Tibial nerve (tissue), 4 donors: ENCODE measurements around the gene FAF2. TPM values are rescaled to one million over a fixed set of nuclear protein-coding genes. Genes with fewer than 3 reads are reported as not detected.

Source experiments
- DNase-seq, 2 donors: peaks; one replicate each; pipeline ENCODE4 v3.0.0-alpha.2; 2019; ENCODE audit warnings: low spot score in 2 of 2
- H3K27ac ChIP-seq, 4 donors: fragments of 200-600 bp; sonication (generic) in 3 of 4; one replicate each; pipeline ENCODE4 v1.5.1; 2017 to 2019; ENCODE audit warnings: mild to moderate bottlenecking in 1 of 4
- H3K27me3 ChIP-seq, 2 donors: fragments of 200-600 bp; sonication (generic) in 1 of 2; one replicate each; pipeline versions ENCODE4 v1.5.1 to v1.6.0; 2017 to 2019
- H3K36me3 ChIP-seq, 3 donors: fragments of 200-600 bp; sonication (generic); one replicate each; pipeline ENCODE4 v1.5.1; 2018 to 2019
- H3K4me1 ChIP-seq, 4 donors: fragments of 200-600 bp; sonication (generic) in 3 of 4; one replicate each; pipeline ENCODE4 v1.5.1; 2017 to 2019
- H3K4me3 ChIP-seq, 4 donors: fragments of 200-600 bp; sonication (generic) in 3 of 4; one replicate each; pipeline ENCODE4 v1.5.1; 2017 to 2019; ENCODE audit warnings: mild to moderate bottlenecking in 1 of 4, moderate library complexity in 1 of 4
- H3K9me3 ChIP-seq, 4 donors: fragments of 200-600 bp; sonication (generic) in 3 of 4; one replicate each; pipeline ENCODE4 v1.5.1; 2017 to 2019
- EP300 ChIP-seq, 2 donors: sonication (generic); formaldehyde crosslinking; IDR thresholded peaks; one replicate each; pipeline ENCODE4 v1.6.1; 2017; ENCODE audit warnings: antibody characterized with exemption in 2 of 2, mild to moderate bottlenecking in 1 of 2
- POLR2A ChIP-seq, 2 donors: fragments of 450-650 bp; IDR thresholded peaks; one replicate each; pipeline ENCODE4 v1.6.1; 2017; ENCODE audit warnings: antibody characterized with exemption in 2 of 2, mild to moderate bottlenecking in 2 of 2, moderate library complexity in 2 of 2
- WGBS, 2 donors: methylation state at CpG; one replicate each; pipeline ENCODE4 v1.1.5; 2018; 5-methylcytosine and 5-hydroxymethylcytosine counted together
- total RNA-seq, 4 donors: library from RNA; depleted of rRNA; stranded (reverse); fragments of >200 nt; gene quantifications; one replicate each; pipeline ENCODE4 v1.1.0, GENCODE V29; 2016
- TF ChIP-seq, protein P1 (sequence below), 5 experiments: fragments of 200-600 bp in 3 of 5; fragments of 450-650 bp in 2 of 5; sonication (generic) in 3 of 5; IDR thresholded peaks; one replicate each; pipeline ENCODE4 v1.5.1; 2016 to 2019; ENCODE audit warnings: antibody characterized with exemption in 5 of 5, mild to moderate bottlenecking in 3 of 5, moderate library complexity in 2 of 5

The FAF2 gene
- total RNA-seq, 4 donors from 2014 or later: 23.0 to 30.8 (median 29.4) TPM

DNA sequence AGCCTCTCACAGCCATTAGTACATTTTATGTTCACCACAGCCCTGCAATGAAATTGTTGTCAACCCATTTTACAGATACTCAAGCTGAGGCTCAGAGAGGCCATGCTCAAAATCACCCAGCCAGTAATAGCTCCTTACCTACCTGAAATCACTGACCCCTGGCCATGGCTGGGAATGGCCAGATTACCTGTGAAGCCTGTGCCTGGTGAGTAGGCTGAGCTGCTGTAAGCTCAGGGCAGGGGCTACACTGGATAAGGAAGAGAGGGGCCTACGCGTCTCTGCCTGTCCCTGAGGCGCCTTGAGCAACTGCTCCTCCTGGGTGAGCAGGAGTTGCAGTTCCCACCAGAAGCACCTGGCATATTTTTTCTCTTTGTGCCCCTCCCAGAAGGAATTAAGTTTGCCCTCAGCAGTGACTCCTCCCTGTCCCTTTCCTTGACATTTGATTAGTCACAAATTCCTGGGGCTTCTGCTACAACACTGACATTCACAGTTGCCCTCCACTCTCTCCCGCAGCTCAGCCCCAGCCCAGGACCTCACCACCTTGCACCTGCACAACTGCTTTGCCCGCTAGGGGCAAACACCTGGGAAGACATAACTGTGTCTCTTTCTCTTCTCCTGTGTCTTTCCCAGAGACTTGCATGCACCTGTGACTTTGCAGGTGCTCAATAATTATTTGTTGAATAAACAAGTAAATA is 37.6 kb upstream of the FAF2 start:
- Histone ChIP-seq H3K9me3 (no peaks in the 10 kb centered on the region), H3K27ac (peak overlapping the region in 1 of 4 donors; percentile 54), H3K4me3 (no peak overlapping the region), H3K36me3 (peaks cover 0 to 48% (median 0%) of the 10 kb centered on the region in 3 donors), H3K27me3 (no peaks in the 10 kb centered on the region), H3K4me1 (peaks cover 0 to 93% (median 26%) of the 10 kb centered on the region in 4 donors)
- TF ChIP-seq, protein P1, sequence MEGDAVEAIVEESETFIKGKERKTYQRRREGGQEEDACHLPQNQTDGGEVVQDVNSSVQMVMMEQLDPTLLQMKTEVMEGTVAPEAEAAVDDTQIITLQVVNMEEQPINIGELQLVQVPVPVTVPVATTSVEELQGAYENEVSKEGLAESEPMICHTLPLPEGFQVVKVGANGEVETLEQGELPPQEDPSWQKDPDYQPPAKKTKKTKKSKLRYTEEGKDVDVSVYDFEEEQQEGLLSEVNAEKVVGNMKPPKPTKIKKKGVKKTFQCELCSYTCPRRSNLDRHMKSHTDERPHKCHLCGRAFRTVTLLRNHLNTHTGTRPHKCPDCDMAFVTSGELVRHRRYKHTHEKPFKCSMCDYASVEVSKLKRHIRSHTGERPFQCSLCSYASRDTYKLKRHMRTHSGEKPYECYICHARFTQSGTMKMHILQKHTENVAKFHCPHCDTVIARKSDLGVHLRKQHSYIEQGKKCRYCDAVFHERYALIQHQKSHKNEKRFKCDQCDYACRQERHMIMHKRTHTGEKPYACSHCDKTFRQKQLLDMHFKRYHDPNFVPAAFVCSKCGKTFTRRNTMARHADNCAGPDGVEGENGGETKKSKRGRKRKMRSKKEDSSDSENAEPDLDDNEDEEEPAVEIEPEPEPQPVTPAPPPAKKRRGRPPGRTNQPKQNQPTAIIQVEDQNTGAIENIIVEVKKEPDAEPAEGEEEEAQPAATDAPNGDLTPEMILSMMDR (IDR thresholded peaks at IDR 0.05): no peak
- TF ChIP-seq EP300 (IDR thresholded peaks at IDR 0.05) (no peak), POLR2A (IDR thresholded peaks at IDR 0.05) (no peak)
- no peak for DNase-seq
- WGBS, 2 donors: 88 to 94% methylated on average over 3 to 5 of the region's 5 CpGs

DNA sequence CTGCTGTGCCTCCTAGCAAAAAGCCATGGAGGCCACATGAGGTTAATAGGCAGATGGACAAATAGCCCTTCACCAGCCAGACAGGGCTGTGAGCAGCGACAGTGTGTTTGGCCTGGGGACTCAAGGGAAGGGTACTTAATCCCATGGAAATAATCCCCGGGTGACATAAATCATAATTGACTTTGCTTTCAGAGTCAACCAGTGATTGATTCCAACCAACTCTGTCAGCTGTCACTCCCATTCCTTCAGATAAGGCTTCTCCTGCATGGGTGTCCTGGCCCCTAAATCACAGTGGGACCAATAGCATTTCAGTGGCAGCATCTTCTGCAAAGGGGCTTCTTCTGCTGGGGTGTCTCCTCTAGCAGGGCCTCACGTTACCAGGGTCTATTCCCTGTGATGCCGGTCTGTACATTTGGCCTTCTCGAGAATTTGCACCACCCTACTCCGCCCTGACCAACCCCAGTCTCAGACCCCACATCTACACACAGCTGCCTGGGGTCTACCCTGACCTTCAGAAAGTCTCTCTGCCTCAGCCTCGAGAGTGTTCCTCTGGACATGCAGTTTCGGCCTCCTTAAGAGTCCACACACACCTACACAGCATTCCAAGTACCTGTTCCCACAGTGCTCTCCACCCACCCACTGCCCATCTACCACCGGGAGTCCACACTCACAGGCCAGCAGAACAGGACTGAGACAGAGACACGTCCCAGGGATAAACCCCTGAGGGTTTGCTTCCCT is 35.5 kb upstream of the FAF2 start:
- H3K27ac ChIP-seq: peak overlapping the region in 3 of 4 donors; percentile 19 to 97 (median 95)

DNA sequence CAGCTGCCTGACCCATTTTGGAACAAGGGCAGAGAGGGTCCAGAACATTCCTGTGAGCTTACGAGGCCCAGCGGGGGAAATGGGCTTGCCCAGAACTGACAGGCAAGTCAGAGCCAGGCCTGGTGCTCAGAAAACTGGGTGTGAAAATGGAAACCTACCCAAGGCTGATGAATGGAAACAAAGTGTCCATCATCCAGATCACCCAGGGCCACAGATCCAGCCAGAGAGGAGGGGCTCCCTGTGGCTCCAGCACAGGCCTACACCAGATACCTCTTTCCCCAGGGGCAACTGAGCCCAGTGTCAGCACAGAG is 35.0 kb upstream of the FAF2 start:
- peak overlapping the region in 3 of 4 donors; percentile 19 to 97 (median 95) for H3K27ac ChIP-seq
- H3K4me1 ChIP-seq: peaks cover 0 to 76% (median 27%) of the 10 kb centered on the region in 4 donors
- peaks cover 0 to 22% (median 0%) of the 10 kb centered on the region in 3 donors for H3K36me3 ChIP-seq
- H3K27me3 ChIP-seq: no peaks in the 10 kb centered on the region
- no peak for TF ChIP-seq EP300 (IDR thresholded peaks at IDR 0.05)
- TF ChIP-seq POLR2A (IDR thresholded peaks at IDR 0.05): no peak
- TF ChIP-seq, protein P1 (IDR thresholded peaks at IDR 0.05): no peak
- H3K9me3 ChIP-seq: no peaks in the 10 kb centered on the region
- 30 to 53% methylated on average over 2 of the region's 2 CpGs for WGBS, 2 donors
- no peak for DNase-seq
- H3K4me3 ChIP-seq: peak overlapping the region in 1 of 4 donors; percentile 80

More for the DNA sequence above, 35.5 kb upstream of the FAF2 start:
- 59 to 61% methylated on average over 10 of the region's 10 CpGs for WGBS, 2 donors
- Histone ChIP-seq H3K9me3 (no peaks in the 10 kb centered on the region), H3K4me3 (peak overlapping the region in 1 of 4 donors; percentile 80), H3K4me1 (peaks cover 0 to 82% (median 30%) of the 10 kb centered on the region in 4 donors), H3K27me3 (no peaks in the 10 kb centered on the region), H3K36me3 (peaks cover 0 to 28% (median 0%) of the 10 kb centered on the region in 3 donors)
- DNase-seq: no peak
- TF ChIP-seq POLR2A (IDR thresholded peaks at IDR 0.05) (no peak), EP300 (IDR thresholded peaks at IDR 0.05) (no peak)
- TF ChIP-seq, protein P1 (IDR thresholded peaks at IDR 0.05): no peak

DNA sequence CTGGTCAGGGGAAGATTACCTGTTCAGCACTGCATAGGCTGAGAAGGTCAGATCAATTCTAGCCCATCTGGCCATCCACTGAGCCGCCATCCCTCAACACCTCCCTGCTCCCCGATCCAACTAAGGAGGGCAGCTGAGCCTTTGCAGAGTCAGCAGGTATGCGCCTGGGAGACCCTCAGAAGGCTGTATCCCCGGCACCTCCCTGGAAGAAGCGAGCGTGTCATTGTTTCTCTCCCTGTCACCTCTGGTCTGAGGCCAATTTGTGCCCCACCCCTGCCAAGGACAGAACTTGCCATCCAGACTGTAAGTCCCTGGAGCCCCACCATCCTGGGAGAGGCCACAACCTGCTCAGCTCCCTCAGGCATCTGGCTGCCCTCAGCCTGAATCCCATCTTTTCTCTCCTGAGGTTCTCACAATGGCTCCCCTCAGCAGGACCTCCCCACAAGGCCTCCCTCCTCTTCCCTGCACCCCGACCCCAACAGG is 34.4 kb upstream of the FAF2 start:
- Histone ChIP-seq H3K27ac (peak overlapping the region in 3 of 4 donors; percentile 19 to 97 (median 95)), H3K36me3 (peaks cover 0 to 18% (median 0%) of the 10 kb centered on the region in 3 donors), H3K4me1 (peaks cover 0 to 72% (median 27%) of the 10 kb centered on the region in 4 donors), H3K4me3 (peak overlapping the region in 1 of 4 donors; percentile 80), H3K9me3 (no peaks in the 10 kb centered on the region), H3K27me3 (no peaks in the 10 kb centered on the region)
- TF ChIP-seq POLR2A (IDR thresholded peaks at IDR 0.05): no peak
- TF ChIP-seq, protein P1 (IDR thresholded peaks at IDR 0.05): no peak
- no peak for TF ChIP-seq EP300 (IDR thresholded peaks at IDR 0.05)
- DNase-seq: no peak
- WGBS, 2 donors: 82 to 85% methylated on average over 6 to 7 of the region's 7 CpGs
